GM12878 (cell line): Measurements from ENCODE around the gene DCDC1. TPM values are rescaled to one million over a fixed set of nuclear protein-coding genes. Genes with fewer than 3 reads are reported as not detected.

Experiments used
- ATAC-seq: fragments of 200-7000 bp; cut with Tn5 transposase; 3 replicates; pipeline ENCODE4 v1.9.1; 2020; ENCODE audit warnings: mild to moderate bottlenecking, moderate library complexity
- BruUV-seq: library from RNA; stranded (reverse); fragments of 400-500 nt; replicated peaks from 2 replicates; lab custom pipeline; 2021; lab: Mats Ljungman, UMichigan
- CTCF ChIA-PET: fragments of 300-600 bp; sonication (Branson Sonifier 250); formaldehyde crosslinking; extraction: SDS; loops from one replicate; lab custom pipeline; 2021; ENCODE audit warnings: inconsistent platforms; lab: Yijun Ruan, JAX
- POLR2A ChIA-PET: fragments of 350-600 bp; formaldehyde crosslinking; extraction: SDS; loops from one replicate; lab custom pipeline; 2021; ENCODE audit warnings: inconsistent platforms; lab: Charles Lee
- RAD21 ChIA-PET: fragments of 300-600 bp; sonication (Branson Sonifier 250); formaldehyde crosslinking; loops from one replicate; lab custom pipeline; 2023; ENCODE audit warnings: antibody characterized with exemption; ENCODE audit not compliant: unreplicated experiment; lab: Charles Lee
- SMC1A ChIA-PET: fragments of 300-600 bp; sonication (Branson Sonifier 250); formaldehyde crosslinking; loops from one replicate; lab custom pipeline; 2023; ENCODE audit not compliant: unreplicated experiment, uncharacterized antibody; lab: Charles Lee
- DNase-seq: peaks from one replicate; pipeline ENCODE4 v3.0.0-alpha.2; 2011; ENCODE audit warnings: low read depth, low spot score
- FAIRE-seq: peaks from 3 replicates; lab custom pipeline; 2011; peaks lifted over from hg19 to GRCh38; lab: Jason Lieb, UNC
- H2AFZ ChIP-seq: 2 replicates; pipeline ENCODE4 v1.6.0; 2011; ENCODE audit warnings: low read depth, low read length, control low read depth; ENCODE audit not compliant: control insufficient read depth
- H3K27ac ChIP-seq: 2 replicates; pipeline ENCODE4 v1.5.1; 2011; ENCODE audit warnings: control low read depth; ENCODE audit not compliant: control insufficient read depth, insufficient read depth
- H3K27me3 ChIP-seq, 2 experiments: replicated peaks in 1 of 2; 2 replicates each; pipeline versions ENCODE4 v1.6.0 to v1.6.1; 2011; ENCODE audit warnings: low read length in 1 of 2; ENCODE audit not compliant: control insufficient read depth in 2 of 2, insufficient read depth in 2 of 2
- H3K36me3 ChIP-seq, 2 experiments: 2 replicates each; pipeline ENCODE4 v1.5.1; 2011; ENCODE audit warnings: low read length in 1 of 2; ENCODE audit not compliant: control insufficient read depth in 2 of 2, insufficient read depth in 2 of 2
- H3K4me1 ChIP-seq: 2 replicates; pipeline ENCODE4 v1.6.1; 2011; ENCODE audit warnings: mild to moderate bottlenecking, low read length, moderate library complexity, mixed read lengths; ENCODE audit not compliant: control insufficient read depth, insufficient read depth
- H3K4me2 ChIP-seq: 2 replicates; pipeline ENCODE4 v1.6.0; 2011; ENCODE audit warnings: control low read depth; ENCODE audit not compliant: control insufficient read depth, insufficient read depth
- H3K4me3 ChIP-seq: fragments of 200-600 bp; sonication (generic); 2 replicates; pipeline ENCODE4 v1.5.1; 2016
- H3K79me2 ChIP-seq: 2 replicates; pipeline ENCODE4 v1.6.0; 2011; ENCODE audit warnings: low read length; ENCODE audit not compliant: control insufficient read depth, insufficient read depth
- H3K9ac ChIP-seq: 2 replicates; pipeline ENCODE4 v1.8.0; 2011; ENCODE audit warnings: low read length, control low read depth, mixed read lengths; ENCODE audit not compliant: control insufficient read depth, insufficient read depth
- H3K9me3 ChIP-seq: replicated peaks from 3 replicates; pipeline ENCODE4 v1.5.1; 2011; ENCODE audit warnings: mild to moderate bottlenecking, low read length; ENCODE audit not compliant: control insufficient read depth, insufficient read depth
- H4K20me1 ChIP-seq: 2 replicates; pipeline ENCODE4 v1.6.0; 2011; ENCODE audit not compliant: control insufficient read depth, insufficient read depth
- ATF2 ChIP-seq: IDR thresholded peaks from 2 replicates; pipeline ENCODE4 v1.6.1; 2012; ENCODE audit warnings: low read length, inconsistent platforms
- BMI1 ChIP-seq: fragments of 450-650 bp; IDR thresholded peaks from 2 replicates; pipeline ENCODE4 v1.6.1; 2016; ENCODE audit warnings: mild to moderate bottlenecking, moderate library complexity, borderline replicate concordance
- CBX5 ChIP-seq: sonication (generic); IDR thresholded peaks from 2 replicates; pipeline ENCODE4 v1.6.1; 2016; ENCODE audit warnings: low read depth, moderate library complexity, mild to moderate bottlenecking, inconsistent platforms
- CREM ChIP-seq: IDR thresholded peaks from 2 replicates; pipeline ENCODE4 v1.6.1; 2014; ENCODE audit warnings: antibody characterized with exemption, low read depth
- CUX1 ChIP-seq: IDR thresholded peaks from 2 replicates; pipeline ENCODE4 v1.6.1; 2012; ENCODE audit warnings: improper control_type of control experiment, low read depth, low read length; ENCODE audit not compliant: insufficient replicate concordance
- FOXM1 ChIP-seq: IDR thresholded peaks from 2 replicates; pipeline ENCODE4 v1.6.1; 2012; ENCODE audit warnings: low read depth, mild to moderate bottlenecking, inconsistent platforms, low read length, moderate library complexity
- GABPA ChIP-seq: IDR thresholded peaks from 2 replicates; pipeline ENCODE4 v1.6.1; 2014; ENCODE audit warnings: antibody characterized with exemption, low read depth, mild to moderate bottlenecking, inconsistent platforms
- KLF5 ChIP-seq: fragments of 450-650 bp; IDR thresholded peaks from 2 replicates; pipeline ENCODE4 v1.6.1; 2014; ENCODE audit warnings: mild to moderate bottlenecking; ENCODE audit not compliant: partially characterized antibody
- MLLT1 ChIP-seq: fragments of 450-650 bp; IDR thresholded peaks from 2 replicates; pipeline ENCODE4 v1.6.1; 2016; ENCODE audit warnings: mild to moderate bottlenecking
- MXI1 ChIP-seq: fragments of 150-350 bp; IDR thresholded peaks from 2 replicates; pipeline ENCODE4 v1.6.1; 2011; ENCODE audit warnings: low read depth, mild to moderate bottlenecking, inconsistent platforms, low read length, improper control_type of control experiment
- NFIC ChIP-seq: IDR thresholded peaks from 2 replicates; pipeline ENCODE4 v1.6.1; 2012; ENCODE audit warnings: low read depth, mild to moderate bottlenecking, inconsistent platforms, low read length, moderate library complexity
- POU2F2 ChIP-seq: IDR thresholded peaks from 3 replicates; pipeline ENCODE4 v1.6.1; 2011; ENCODE audit warnings: low read depth, mild to moderate bottlenecking, low read length, borderline replicate concordance
- RBBP5 ChIP-seq: fragments of 200-600 bp; sonication (generic); conservative IDR thresholded peaks from 2 replicates; pipeline ENCODE4 v1.6.1; 2016
- SIN3A ChIP-seq: IDR thresholded peaks from 2 replicates; pipeline ENCODE4 v1.6.1; 2012; ENCODE audit warnings: low read depth, low read length, improper control_type of control experiment
- SUZ12 ChIP-seq: fragments of 200-600 bp; sonication (generic); IDR thresholded peaks from one replicate; pipeline ENCODE4 v1.6.1; 2018; ENCODE audit warnings: antibody characterized with exemption, mild to moderate bottlenecking; ENCODE audit not compliant: unreplicated experiment
- TBL1XR1 ChIP-seq: IDR thresholded peaks from 2 replicates; pipeline ENCODE4 v1.6.1; 2012; ENCODE audit warnings: low read depth, low read length, improper control_type of control experiment
- ZNF24 ChIP-seq: fragments of 450-650 bp; IDR thresholded peaks from 2 replicates; pipeline ENCODE4 v1.6.1; 2017; ENCODE audit warnings: antibody characterized with exemption, mild to moderate bottlenecking
- WGBS: methylation state at CpG from one replicate; pipeline ENCODE4 v1.1.6; 2016; ENCODE audit warnings: low lambda C conversion rate; ENCODE audit not compliant: insufficient replicate concordance, insufficient coverage; ENCODE audit errors: missing lambda C conversion rate; 5-methylcytosine and 5-hydroxymethylcytosine counted together
- in situ Hi-C: fragments of 300-500 bp; cut with MboI; formaldehyde crosslinking; loops from 9 replicates; pipeline ENCODE4 v1.14.3; 2018; ENCODE audit warnings: mixed read lengths
- intact Hi-C: fragments of 100-400 bp; cut with micrococcal nuclease; formaldehyde crosslinking; loops from one replicate; pipeline ENCODE4 v1.14.2; 2022; ENCODE audit not compliant: unreplicated experiment
- polyA plus RNA-seq, 11 experiments: library from polyadenylated mRNA; depleted of rRNA in 4 of 11; unstranded in 6 of 11; stranded (reverse) in 5 of 11; fragments of >200 nt; fragmentation: Nextera tagmentation in 4 of 11; fragmentation: Illumina TruSeq in 1 of 11; extraction: Ambion mirVana in 4 of 11; extraction: Trizol in 1 of 11; gene quantifications; 1 replicate in 1 of 11; 2 replicates in 10 of 11; pipeline versions ENCODE4 v1.2.1 to v1.2.3, GENCODE V29; 2011 to 2016; ENCODE audit warnings: inconsistent platforms in 2 of 11, missing spikeins in 2 of 11, low read depth in 1 of 11
- total RNA-seq, 4 experiments: library from RNA; depleted of rRNA in 3 of 4; stranded (reverse); fragments of >200 nt in 3 of 4; fragmentation: Illumina TruSeq in 1 of 4; extraction: Trizol in 1 of 4; gene quantifications; 2 replicates each; pipeline versions ENCODE4 v1.2.1 to v1.2.3, GENCODE V29; 2013 to 2021

DCDC1 gene
- total and polyA plus RNA-seq, 10 of the 15 experiments (the other 5 are each of a cell fraction or from before 2014, with no cell fraction given) = not detected

- POLR2A ChIA-PET = no interaction called here
- H3K4me3 ChIP-seq = no peak overlapping the region
- H3K9me3 ChIP-seq = no peaks in the 10 kb centered on the region
- H3K36me3 ChIP-seq = no peaks in the 10 kb centered on the region; a peak in 1 of 4 replicates
- intact Hi-C loops = no loop called here
- no peaks in the 10 kb centered on the region for H3K79me2 ChIP-seq
- ATAC-seq (no peak), DNase-seq (no peak), FAIRE-seq (peak; percentile 23)
- H3K4me1 ChIP-seq = no peaks in the 10 kb centered on the region
- SMC1A ChIA-PET = interaction anchor here (0.7 to 1.2 kb wide), 2 partner anchors 139 to 237 kb away, joined by 3 read pairs; no protein-coding TSS in a partner anchor
- BruUV-seq = no TSS peak
- no peak overlapping the region for H3K4me2 ChIP-seq
- H3K27ac ChIP-seq = no peak overlapping the region
- H2AFZ ChIP-seq = no peak overlapping the region
- no peak overlapping the region for H3K9ac ChIP-seq
- CTCF ChIA-PET = interaction anchor here (0.6 to 2.3 kb wide), 3 partner anchors 9 to 61 kb away, joined by 3 to 12 read pairs (median 3); no protein-coding TSS in a partner anchor
- in situ Hi-C loops = loop anchor here (10.0 kb wide), 1 partner anchor 938 kb away; no protein-coding TSS in a partner anchor
- TF ChIP-seq SIN3A = no peak
- TF ChIP-seq ZNF24 = no peak
- no peak for TF ChIP-seq MLLT1
- no peak for TF ChIP-seq GABPA
- no peak for TF ChIP-seq TBL1XR1
- TF ChIP-seq CBX5 = no peak
- no peak for TF ChIP-seq NFIC
- no peak for TF ChIP-seq BMI1
- no peak for TF ChIP-seq SUZ12
- no peak for TF ChIP-seq CUX1
- TF ChIP-seq KLF5 = no peak
- TF ChIP-seq CREM = no peak
- no peak for TF ChIP-seq MXI1
- TF ChIP-seq FOXM1 = no peak
- no peak for TF ChIP-seq ATF2
- TF ChIP-seq RBBP5 = no peak
- TF ChIP-seq POU2F2 = no peak
- H4K20me1 ChIP-seq = no peaks in the 10 kb centered on the region
- H3K27me3 ChIP-seq = no peaks in the 10 kb centered on the region; a peak in 1 of 4 replicates
- WGBS = 44% methylated on average over 4 of the region's 4 CpGs
- RAD21 ChIA-PET = no interaction called here
Measured at GRCh38 chr11:31246451-31247165, 122.9 kb downstream of the DCDC1 start.
